Mesothelial cell of epicardium (in vitro differentiated cells): ENCODE results near the gene DENND2D. TPM values are rescaled to one million over a fixed set of nuclear protein-coding genes. Genes with fewer than 3 reads are reported as not detected.

Experiments used
- DNase-seq, 2 experiments: peaks; one replicate each; pipeline ENCODE4 v3.0.0; 2021; ENCODE audit warnings: low spot score in 2 of 2; ENCODE audit not compliant: unreplicated experiment in 2 of 2
- H3K27ac Mint-ChIP-seq: 2 replicates; pipeline ENCODE4 v1.8.0; 2021; ENCODE audit warnings: mixed read lengths
- H3K27me3 Mint-ChIP-seq: 2 replicates; pipeline ENCODE4 v1.8.0; 2021; ENCODE audit warnings: low read depth, mixed read lengths
- H3K36me3 Mint-ChIP-seq: 2 replicates; pipeline ENCODE4 v1.8.0; 2021; ENCODE audit warnings: mixed read lengths
- H3K4me1 Mint-ChIP-seq: 2 replicates; pipeline ENCODE4 v1.8.0; 2021; ENCODE audit warnings: mixed read lengths
- H3K4me3 Mint-ChIP-seq: 2 replicates; pipeline ENCODE4 v1.8.0; 2021; ENCODE audit warnings: mild to moderate bottlenecking, moderate library complexity, mixed read lengths
- H3K9me3 Mint-ChIP-seq: 2 replicates; pipeline ENCODE4 v1.8.0; 2021; ENCODE audit warnings: mixed read lengths
- total RNA-seq: library from RNA; stranded (reverse); gene quantifications from 3 replicates; pipeline ENCODE4 v1.2.1, GENCODE V29; 2021
- TF ChIP-seq, protein P1 (sequence below): fragments of 200-600 bp; sonication (generic); IDR thresholded peaks from one replicate; pipeline ENCODE4 v1.5.0; 2021; ENCODE audit warnings: antibody characterized with exemption; ENCODE audit not compliant: unreplicated experiment

The DENND2D gene
- total RNA-seq, 1 donor from 2014 or later: 4.8 TPM

DNA sequence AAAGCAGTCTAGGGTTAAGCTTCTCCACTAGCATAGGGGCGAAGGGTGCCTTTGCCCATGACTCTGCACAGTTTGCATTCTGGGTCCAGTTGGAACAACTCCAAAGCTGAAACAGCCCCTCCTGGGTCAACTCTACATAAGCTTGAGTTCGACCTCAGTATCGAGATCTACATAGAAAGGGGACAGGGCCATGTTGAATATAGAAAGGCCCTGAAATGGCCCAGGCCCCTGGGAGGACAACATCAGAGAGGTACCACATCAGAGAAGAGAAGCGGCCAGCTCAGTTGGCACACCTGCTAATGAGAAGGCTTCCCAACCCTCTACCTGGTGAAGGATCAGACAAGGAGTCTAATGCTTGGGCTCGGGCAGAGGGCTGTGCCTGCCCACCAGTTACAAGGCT, 1.6 kb downstream of the DENND2D start:
- Mint-ChIP-seq H3K9me3 (no peaks in the 10 kb centered on the region), H3K4me1 (peaks cover 11% of the 10 kb centered on the region), H3K27me3 (no peaks in the 10 kb centered on the region), H3K36me3 (no peaks in the 10 kb centered on the region), H3K4me3 (no peak overlapping the region), H3K27ac (no peak overlapping the region)
- DNase-seq: no peak
- TF ChIP-seq, protein P1, sequence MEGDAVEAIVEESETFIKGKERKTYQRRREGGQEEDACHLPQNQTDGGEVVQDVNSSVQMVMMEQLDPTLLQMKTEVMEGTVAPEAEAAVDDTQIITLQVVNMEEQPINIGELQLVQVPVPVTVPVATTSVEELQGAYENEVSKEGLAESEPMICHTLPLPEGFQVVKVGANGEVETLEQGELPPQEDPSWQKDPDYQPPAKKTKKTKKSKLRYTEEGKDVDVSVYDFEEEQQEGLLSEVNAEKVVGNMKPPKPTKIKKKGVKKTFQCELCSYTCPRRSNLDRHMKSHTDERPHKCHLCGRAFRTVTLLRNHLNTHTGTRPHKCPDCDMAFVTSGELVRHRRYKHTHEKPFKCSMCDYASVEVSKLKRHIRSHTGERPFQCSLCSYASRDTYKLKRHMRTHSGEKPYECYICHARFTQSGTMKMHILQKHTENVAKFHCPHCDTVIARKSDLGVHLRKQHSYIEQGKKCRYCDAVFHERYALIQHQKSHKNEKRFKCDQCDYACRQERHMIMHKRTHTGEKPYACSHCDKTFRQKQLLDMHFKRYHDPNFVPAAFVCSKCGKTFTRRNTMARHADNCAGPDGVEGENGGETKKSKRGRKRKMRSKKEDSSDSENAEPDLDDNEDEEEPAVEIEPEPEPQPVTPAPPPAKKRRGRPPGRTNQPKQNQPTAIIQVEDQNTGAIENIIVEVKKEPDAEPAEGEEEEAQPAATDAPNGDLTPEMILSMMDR: no peak

DNA sequence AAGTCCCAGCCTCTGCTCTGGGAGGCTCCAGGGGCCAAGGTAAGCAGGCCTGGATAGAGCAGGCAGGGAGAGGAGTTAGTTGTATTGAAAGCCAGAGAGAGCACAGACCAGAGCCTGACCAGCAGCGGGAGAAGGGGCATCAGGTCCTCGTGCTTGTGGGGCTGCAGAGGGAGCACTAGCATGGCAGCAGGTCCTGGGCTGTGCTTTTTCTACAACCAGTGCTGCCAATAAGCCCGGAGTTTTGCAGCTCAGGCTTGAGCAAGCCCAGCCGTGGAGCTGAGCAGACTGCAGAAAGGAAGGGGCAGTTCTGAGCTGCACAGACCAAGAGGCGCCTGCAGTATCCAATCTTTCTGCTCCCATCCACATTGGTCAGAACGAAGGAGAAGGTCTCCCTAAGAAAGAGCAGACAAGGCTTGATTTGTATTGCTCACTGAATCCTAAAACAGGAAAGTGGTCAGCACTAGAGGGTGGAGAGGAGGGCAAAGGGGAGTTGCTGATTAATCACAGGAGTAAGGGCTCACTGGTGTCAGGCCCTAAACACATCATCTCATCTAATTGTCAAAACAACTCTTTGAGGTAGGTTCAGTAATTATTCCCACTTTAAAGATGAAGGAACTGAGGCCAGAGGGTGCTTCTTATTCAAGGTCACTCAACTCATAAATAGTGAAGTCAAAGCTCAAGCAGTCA, 2.7 kb downstream of the DENND2D start:
- TF ChIP-seq, protein P1: no peak
- Mint-ChIP-seq H3K36me3 (no peaks in the 10 kb centered on the region), H3K27ac (no peak overlapping the region), H3K4me1 (peaks cover 14% of the 10 kb centered on the region), H3K27me3 (no peaks in the 10 kb centered on the region), H3K4me3 (no peak overlapping the region), H3K9me3 (no peaks in the 10 kb centered on the region)
- no peak for DNase-seq

DNA sequence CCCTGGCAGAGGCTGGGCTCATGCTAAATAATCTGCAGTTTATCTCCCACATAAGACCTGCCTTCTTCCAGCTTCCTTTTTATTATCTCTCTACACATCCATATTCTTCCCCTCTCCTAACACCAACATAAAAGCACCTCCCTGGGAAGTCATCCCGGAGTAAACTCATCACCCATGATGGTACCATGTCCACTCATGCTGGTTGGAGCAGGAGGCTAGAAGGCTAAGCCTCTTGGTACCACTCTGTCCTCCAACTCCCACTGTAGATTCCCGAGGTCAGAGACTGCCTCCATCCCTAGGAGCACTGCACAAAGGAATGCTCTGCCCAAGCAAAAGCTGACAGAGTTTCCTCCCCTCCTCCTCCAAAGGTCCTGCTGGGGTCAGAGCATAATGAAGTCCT, 4.2 kb downstream of the DENND2D start:
- TF ChIP-seq, protein P1: no peak
- Mint-ChIP-seq H3K27ac (no peak overlapping the region), H3K4me1 (peaks cover 5% of the 10 kb centered on the region)

DNA sequence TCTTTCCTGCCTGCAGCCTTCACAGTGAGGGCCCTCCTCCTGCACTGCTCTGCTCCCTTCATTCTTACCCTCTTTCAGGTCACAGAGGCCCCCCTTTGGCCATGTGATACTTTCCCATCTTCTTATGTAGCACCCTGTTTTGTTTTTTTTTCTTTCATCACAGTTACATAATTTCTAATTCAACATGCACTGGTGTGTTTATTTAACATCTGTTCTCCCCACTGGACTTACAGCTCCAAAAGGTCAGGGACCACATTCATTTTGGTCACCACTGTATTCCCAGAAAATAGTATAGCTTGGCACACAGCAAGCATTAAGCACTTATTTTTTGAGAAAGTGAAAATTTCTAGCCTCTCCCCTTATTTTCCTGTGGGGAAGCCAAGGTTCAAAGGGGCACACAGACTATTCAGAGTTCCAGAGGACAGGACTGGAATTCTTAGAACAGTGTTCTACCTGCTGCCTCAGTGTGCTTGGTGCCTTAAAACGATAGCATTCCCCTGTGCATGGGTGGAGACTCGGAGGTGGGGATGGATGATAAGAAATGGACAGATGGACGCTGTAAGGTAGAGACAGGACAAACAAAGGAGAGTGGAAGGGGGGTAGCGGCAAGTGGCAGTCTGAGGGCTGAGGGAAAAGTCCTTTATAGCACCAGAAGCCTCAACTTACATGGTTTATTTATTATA, 5.3 kb downstream of the DENND2D start:
- Mint-ChIP-seq H3K4me1 (peaks cover 5% of the 10 kb centered on the region), H3K4me3 (no peak overlapping the region), H3K9me3 (no peaks in the 10 kb centered on the region), H3K36me3 (no peaks in the 10 kb centered on the region), H3K27ac (no peak overlapping the region), H3K27me3 (no peaks in the 10 kb centered on the region)
- no peak for DNase-seq
- TF ChIP-seq, protein P1: no peak

More for the DNA sequence above, 4.2 kb downstream of the DENND2D start:
- Mint-ChIP-seq H3K36me3 (no peaks in the 10 kb centered on the region), H3K9me3 (no peaks in the 10 kb centered on the region), H3K27me3 (no peaks in the 10 kb centered on the region), H3K4me3 (no peak overlapping the region)
- DNase-seq: no peak

DNA sequence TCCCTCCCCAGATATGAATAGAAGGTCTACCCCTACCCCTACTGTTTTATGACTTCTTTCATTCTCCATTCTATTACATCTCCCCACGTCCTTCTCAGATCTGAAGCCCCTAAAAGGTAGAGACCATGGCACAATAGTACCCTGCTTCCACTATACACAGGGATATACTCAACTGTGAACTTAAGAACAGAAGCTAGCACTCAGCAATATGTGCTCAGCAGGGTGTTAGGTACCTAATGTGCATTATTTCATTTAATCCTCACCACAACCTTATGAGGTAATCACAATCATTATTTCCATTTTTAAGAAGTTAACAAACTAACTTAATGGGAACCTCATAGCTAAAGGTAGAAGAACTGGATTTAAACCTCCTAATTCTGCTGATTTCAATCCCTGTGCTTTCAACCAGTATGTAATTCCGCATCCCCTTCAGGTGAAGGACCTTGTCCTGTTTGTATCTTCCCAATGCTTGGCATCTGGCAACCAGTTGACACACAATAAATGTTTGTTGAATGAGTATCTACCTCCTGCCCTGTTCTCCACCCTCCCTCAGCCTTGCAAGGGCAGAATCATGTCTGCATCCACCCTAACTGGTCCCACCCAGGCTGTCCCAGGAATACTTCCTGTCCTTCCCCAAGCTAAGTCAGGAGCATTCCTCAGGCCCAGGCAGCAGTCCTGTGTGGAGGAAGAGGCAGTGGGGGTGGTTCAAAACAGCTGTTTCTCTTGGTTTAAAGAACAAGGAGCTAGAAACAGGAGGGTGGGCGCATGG, 6.5 kb downstream of the DENND2D start:
- Mint-ChIP-seq H3K27ac (no peak overlapping the region), H3K4me1 (peaks cover 5% of the 10 kb centered on the region), H3K36me3 (peaks cover 7% of the 10 kb centered on the region), H3K9me3 (no peaks in the 10 kb centered on the region), H3K4me3 (no peak overlapping the region), H3K27me3 (no peaks in the 10 kb centered on the region)
- TF ChIP-seq, protein P1: no peak
- DNase-seq: no peak
